ENCODE results near the gene TUBGCP6.

DNA sequence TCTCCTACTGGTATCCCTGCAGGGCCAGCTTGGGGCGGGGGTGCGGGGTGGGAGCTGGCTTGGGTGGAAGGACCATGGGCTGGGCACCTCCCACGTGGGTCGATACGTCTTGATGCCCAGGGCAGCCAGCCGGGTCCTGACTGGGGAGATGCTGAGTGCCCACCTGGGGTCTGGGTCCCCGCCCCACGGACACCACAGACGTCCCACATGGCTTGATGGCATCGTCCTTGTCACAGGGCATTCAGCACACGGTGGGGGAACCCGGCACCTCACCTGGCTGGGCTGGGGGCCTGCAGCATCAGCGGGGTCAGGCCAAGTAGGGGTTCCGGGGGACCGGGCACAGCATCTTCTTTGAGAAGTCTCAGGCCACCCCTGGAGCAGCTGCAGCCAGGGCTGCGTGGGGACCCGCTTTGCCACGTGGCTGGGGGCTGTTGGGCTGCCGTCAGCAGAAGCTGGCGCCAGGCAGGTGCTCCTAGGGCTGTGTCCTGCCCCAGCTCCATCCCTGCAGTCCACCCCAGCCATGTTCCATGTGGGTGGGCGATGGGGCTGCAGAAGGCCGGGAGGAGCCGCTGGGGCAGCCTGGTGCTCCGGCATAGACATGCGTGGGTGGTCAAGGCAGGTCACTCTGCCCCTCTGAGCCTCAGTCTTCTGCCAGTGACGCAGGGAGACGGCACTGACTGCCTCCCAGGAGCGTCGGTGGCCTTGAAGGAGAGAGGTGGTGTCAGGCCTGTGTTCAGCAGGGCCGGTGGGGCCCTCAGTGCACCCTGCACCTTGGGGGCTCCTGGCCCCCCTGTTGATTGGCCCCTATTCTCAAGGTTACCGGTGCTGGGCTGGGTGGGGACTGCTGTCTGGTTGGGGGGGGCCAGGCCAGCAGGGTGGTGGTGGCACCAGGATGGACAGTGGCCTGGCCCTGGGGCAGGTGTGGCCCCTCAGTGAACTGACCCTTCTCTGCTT lies 35.6 kb downstream of the TUBGCP6 start:
- TF ChIP-seq, protein P1, sequence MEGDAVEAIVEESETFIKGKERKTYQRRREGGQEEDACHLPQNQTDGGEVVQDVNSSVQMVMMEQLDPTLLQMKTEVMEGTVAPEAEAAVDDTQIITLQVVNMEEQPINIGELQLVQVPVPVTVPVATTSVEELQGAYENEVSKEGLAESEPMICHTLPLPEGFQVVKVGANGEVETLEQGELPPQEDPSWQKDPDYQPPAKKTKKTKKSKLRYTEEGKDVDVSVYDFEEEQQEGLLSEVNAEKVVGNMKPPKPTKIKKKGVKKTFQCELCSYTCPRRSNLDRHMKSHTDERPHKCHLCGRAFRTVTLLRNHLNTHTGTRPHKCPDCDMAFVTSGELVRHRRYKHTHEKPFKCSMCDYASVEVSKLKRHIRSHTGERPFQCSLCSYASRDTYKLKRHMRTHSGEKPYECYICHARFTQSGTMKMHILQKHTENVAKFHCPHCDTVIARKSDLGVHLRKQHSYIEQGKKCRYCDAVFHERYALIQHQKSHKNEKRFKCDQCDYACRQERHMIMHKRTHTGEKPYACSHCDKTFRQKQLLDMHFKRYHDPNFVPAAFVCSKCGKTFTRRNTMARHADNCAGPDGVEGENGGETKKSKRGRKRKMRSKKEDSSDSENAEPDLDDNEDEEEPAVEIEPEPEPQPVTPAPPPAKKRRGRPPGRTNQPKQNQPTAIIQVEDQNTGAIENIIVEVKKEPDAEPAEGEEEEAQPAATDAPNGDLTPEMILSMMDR (IDR thresholded peaks at IDR 0.05; ENCODE audit: poor library complexity): no peak
- TF ChIP-seq EZH2 (IDR thresholded peaks at IDR 0.05; ENCODE audit: borderline replicate concordance) (no peak), EZH2phosphoT487 (IDR thresholded peaks at IDR 0.05; ENCODE audit: low read depth, severe bottlenecking, unreplicated experiment) (no peak)

Measured in hepatocyte (in vitro differentiated cells).